GM21786 (cell line): Measurements from ENCODE around the gene DEFB131A.
"Not testable (repeated sequence)": the region's sequence is repeated elsewhere in the genome, so short reads cannot be mapped to it uniquely, and the experiment has no call there.

ENCODE experiments used
- ATAC-seq: cut with Tn5 transposase; IDR thresholded peaks from one replicate; pipeline ENCODE4 v1.9.1; 2021; ENCODE audit not compliant: unreplicated experiment

DEFB131A gene

GRCh38 chr4:9494256-9495035 is 50.2 kb downstream of the DEFB131A start:
- ATAC-seq, result not testable (repeated sequence)

- ATAC-seq, result not testable (repeated sequence)
Observed at GRCh38 chr4:9495443-9495842, 51.2 kb downstream of the DEFB131A start.

GRCh38 chr4:9497575-9498467 is 53.6 kb downstream of the DEFB131A start:
- ATAC-seq, result not testable (repeated sequence)

- ATAC-seq, result not testable (repeated sequence)
Observed at GRCh38 chr4:9498468-9499040, 54.3 kb downstream of the DEFB131A start.

- not testable (repeated sequence) for ATAC-seq
Observed at GRCh38 chr4:9499974-9500487, 55.8 kb downstream of the DEFB131A start.
